Epithelial cell of prostate (primary cell): Measurements from ENCODE around the gene RASEF.
"Not testable (repeated sequence)": the region's sequence is repeated elsewhere in the genome, so short reads cannot be mapped to it uniquely, and the experiment has no call there.

ENCODE experiments used
- DNase-seq: peaks from one replicate; pipeline ENCODE4 v3.0.0-alpha.2; 2011; ENCODE audit warnings: low read depth, low spot score
- H3K27ac ChIP-seq: fragments of 450-650 bp; 2 replicates; pipeline ENCODE4 v1.5.1; 2017; ENCODE audit warnings: mild to moderate bottlenecking

Gene RASEF

DNA sequence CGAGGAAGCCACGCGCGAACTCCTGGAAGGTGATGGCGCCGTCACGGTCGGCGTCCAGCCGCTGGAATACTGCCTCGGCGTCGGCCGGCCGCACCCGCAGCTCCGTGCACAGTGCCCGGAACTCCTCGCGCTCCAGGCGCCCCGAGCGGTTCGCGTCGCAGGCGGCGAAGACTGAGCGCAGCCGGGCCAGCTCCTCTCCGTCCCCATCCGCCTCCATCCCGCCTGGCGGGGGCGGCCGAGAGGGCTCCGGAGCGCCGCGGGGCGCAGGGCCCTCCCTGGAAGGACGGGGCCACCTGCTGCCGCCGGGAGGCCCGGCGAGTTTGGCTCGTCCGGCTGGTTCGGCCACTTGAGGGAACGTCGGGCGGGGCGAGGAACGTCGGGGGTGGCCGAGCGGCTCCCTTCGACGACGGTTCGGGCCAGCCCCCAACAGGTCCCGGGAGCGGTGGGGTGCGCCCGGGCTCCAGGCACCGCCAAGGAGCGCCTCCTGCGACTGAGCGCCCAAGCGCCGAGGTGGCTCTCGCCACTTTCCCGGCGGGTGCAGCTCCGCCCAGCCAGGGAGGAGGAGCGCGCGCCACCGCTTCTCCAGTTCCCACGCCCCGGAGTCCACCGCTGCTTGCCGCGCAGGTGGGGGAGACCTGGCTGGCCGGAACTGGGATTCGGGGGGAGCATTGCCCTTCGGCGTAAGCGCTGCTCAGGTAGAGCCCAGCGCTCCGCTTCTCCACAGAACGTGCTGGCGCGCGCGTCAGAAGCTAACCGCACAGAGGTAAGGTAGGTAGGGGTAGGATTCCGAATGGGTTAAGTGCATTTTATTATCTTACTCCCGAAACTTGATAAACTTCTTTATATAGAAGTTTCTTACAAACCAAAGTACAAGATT lies at the start of gene RASEF:
Gene RASEF (minus strand): TSS at position 492 of the 877 bp plus-strand sequence. CDS start 275 bp downstream, at position 217.
- DNase-seq, result no peak
- H3K27ac ChIP-seq, result peak within 1 kb of the TSS; percentile 59

GRCh38 chr9:83111169-83111568 lies 48.2 kb upstream of the RASEF start:
- no peak overlapping the region for H3K27ac ChIP-seq
- DNase-seq, result no peak

GRCh38 chr9:83109296-83109695 lies 46.4 kb upstream of the RASEF start:
- no peak overlapping the region for H3K27ac ChIP-seq
- no peak for DNase-seq

GRCh38 chr9:83108208-83108607 lies 45.3 kb upstream of the RASEF start:
- no peak overlapping the region for H3K27ac ChIP-seq
- no peak for DNase-seq

GRCh38 chr9:83106772-83107171 lies 43.8 kb upstream of the RASEF start:
- H3K27ac ChIP-seq, result no peak overlapping the region
- no peak for DNase-seq

- no peak overlapping the region for H3K27ac ChIP-seq
- no peak for DNase-seq
Measured at GRCh38 chr9:83106263-83106662, 43.3 kb upstream of the RASEF start.

- no peak for DNase-seq
- H3K27ac ChIP-seq, result no peak overlapping the region
Measured at GRCh38 chr9:83097633-83098032, 34.7 kb upstream of the RASEF start.

- H3K27ac ChIP-seq, result not testable (repeated sequence)
Measured at GRCh38 chr9:83093311-83093710, 30.4 kb upstream of the RASEF start.

DNA sequence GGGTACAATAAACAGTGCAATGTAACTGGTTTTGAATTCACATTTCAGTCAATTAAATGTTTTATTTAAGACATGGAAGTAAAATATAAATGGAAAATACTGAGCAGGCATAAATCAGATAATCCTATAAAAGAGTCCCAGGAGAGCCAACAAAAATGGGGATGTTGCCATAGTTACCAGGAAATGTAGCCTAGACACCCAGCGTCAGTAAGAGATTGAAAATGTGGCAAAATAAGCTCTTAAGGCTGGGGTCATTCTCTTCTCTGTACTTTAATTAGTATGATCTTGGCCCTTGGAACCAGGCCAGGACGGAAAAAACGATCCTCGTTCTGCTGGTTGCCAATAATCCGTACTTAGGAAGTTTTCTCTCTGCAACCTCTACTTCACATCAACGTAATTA lies 18.9 kb upstream of the RASEF start:
- DNase-seq, result no peak

More at GRCh38 chr9:83093311-83093710, 30.4 kb upstream of the RASEF start:
- not testable (repeated sequence) for DNase-seq

GRCh38 chr9:83081010-83081409 lies 18.1 kb upstream of the RASEF start:
- no peak for DNase-seq
- H3K27ac ChIP-seq, result no peak overlapping the region

More for the DNA sequence above, 18.9 kb upstream of the RASEF start:
- H3K27ac ChIP-seq, result no peak overlapping the region

DNA sequence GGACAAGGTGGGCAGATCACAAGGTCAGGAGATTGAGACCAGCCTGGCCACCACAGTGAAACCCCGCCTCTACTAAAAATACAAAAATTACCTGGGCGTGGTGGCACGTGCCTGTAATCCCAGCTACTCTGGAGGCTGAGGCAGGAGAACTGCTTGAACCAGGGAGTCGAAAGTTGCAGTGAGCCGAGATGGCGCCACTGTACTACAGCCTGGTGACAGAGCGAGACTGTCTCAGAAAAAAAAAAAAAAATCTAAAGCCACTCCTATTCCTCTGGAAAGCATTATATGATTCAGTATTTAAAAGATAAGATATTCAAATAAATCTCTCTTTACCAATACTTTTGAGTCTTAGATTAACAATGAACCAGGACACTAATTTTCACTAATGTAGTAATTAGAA lies 13.0 kb upstream of the RASEF start:
- not testable (repeated sequence) for H3K27ac ChIP-seq, DNase-seq

GRCh38 chr9:83072498-83072897 lies 9.6 kb upstream of the RASEF start:
- not testable (repeated sequence) for H3K27ac ChIP-seq, DNase-seq

DNA sequence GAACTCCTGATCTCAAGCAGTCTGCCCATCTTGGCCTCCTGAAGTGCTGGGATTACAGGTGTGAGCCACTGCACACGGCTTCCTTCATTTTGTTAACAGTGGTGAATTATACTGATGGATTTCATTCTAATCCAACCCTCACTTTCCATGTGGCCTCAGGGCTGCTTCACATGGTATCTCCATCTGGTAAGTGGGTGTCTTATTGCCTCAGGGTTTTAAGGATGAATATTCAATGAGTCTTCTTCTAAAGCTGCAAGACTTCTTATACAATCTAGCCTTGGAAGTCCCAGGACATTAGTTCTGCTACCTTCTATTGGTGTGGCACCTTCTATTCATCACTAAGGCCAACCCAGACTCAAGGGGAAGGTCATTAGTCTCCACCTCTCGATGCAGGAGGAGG lies 8.7 kb upstream of the RASEF start:
- no peak for DNase-seq

GRCh38 chr9:83070261-83070660 lies 7.3 kb upstream of the RASEF start:
- H3K27ac ChIP-seq, result no peak overlapping the region
- DNase-seq, result no peak

More for the DNA sequence above, 8.7 kb upstream of the RASEF start:
- no peak overlapping the region for H3K27ac ChIP-seq

- H3K27ac ChIP-seq, result no peak overlapping the region
- DNase-seq, result no peak
Measured at GRCh38 chr9:83069651-83070050, 6.7 kb upstream of the RASEF start.

GRCh38 chr9:83068414-83068813 lies 5.5 kb upstream of the RASEF start:
- no peak overlapping the region for H3K27ac ChIP-seq
- DNase-seq, result no peak

DNA sequence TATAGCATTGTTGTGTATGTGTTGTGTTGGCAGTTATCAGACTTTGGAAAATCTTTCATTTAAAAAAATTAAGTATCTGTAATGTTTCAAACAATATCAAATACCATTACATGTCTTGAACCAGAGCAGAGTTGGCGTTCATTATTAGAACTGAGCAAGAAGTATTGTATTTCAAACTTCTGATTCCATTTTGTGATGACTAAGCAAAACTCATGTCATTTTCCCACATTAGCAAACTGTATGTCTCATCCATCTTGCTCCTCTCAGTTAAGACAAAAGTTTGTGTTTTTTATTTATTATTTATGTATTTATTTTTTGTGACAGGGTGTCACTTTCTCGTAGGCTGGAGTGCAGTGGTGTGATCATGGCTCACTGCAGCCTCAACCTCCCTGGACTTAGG lies 4.6 kb upstream of the RASEF start:
- no peak for DNase-seq
- no peak overlapping the region for H3K27ac ChIP-seq

GRCh38 chr9:83066771-83067170 lies 3.8 kb upstream of the RASEF start:
- no peak overlapping the region for H3K27ac ChIP-seq
- DNase-seq, result no peak

DNA sequence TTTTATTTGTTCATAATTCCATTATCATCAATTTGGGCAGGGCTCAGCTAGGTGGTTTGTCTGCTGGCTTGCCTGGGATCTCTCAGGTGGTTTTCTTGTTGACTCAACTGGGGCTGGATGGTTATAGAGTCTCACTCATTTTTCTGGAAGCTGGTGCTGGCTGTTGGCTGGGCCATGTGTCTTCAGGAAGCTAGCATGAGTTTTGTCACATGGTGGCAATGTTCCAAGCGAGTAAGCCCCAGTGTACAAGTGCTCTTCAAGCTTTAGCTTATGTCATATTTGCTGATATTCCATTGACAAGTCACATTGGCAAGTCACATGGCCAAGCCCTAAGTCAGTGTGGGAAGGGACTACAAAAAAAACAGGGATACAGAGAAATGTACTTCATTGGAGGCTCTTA lies 2.3 kb upstream of the RASEF start:
- H3K27ac ChIP-seq, result no peak overlapping the region
- no peak for DNase-seq

DNA sequence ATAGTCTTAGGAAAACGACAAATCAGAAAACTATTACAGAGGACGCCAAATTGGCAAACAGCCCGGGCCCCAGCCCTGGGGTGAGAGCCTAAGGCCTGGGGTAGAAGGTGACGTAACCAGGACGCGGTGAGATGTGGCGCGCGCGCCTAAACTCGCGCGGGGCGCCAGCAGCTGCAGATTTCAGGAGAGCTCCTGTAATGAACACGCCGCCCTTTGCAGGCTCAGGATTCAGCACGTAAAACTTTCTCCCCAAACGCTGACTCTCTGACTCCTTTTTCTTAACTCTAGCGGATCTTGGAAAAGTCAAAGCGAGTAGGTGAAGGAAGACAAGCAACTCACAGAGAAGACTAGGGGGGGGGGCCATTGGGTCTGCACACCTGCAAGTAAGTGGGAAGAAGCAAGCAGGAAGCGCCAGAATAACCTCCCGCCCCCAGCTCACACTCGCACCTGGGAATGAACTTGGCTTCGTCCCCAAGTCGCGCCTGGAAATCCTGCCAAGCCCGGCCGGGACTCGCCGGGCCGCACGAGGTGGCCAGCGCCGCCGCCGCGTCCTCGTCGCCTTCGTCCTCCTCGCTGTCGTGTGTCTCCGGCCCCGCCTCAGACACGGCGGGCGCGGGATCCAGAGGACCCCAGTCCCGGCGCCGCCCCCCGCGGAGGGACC lies 822 bp downstream of the RASEF start:
- H3K27ac ChIP-seq, result peak overlapping the region; percentile 59
- DNase-seq, result no peak

- DNase-seq, result no peak
- peak overlapping the region; percentile 59 for H3K27ac ChIP-seq
Measured at GRCh38 chr9:83061036-83061435, 1.9 kb downstream of the RASEF start.
